Esophagus muscularis mucosa (tissue), 2 donors: ENCODE results near the gene LRFN3.

ENCODE experiments used
- EP300 ChIP-seq: sonication (generic); formaldehyde crosslinking; IDR thresholded peaks from one replicate; pipeline ENCODE4 v1.6.1; 2017; ENCODE audit warnings: antibody characterized with exemption
- POLR2A ChIP-seq: fragments of 450-650 bp; IDR thresholded peaks from one replicate; pipeline ENCODE4 v1.6.1; 2017; ENCODE audit warnings: antibody characterized with exemption, moderate library complexity, mild to moderate bottlenecking, low read depth

DNA sequence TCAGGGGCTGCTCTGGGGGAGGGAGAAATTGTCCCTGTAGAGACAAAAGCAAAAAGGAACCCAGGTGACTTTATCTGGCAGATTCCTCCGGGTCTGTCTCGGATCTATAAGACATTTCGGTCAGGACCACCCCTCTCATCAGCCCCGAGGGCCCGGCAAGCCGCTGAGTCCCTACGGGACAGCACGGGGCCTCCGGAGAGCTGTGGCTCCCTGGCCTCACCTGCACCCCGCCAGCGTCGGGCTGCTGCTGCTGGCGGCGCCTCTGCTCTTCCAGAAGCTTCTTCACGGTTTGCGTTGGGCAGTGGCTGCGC, 37.7 kb upstream of the LRFN3 start:
- TF ChIP-seq EP300 (no peak), POLR2A (no peak)
